NCI-H2107 (cell line): ENCODE measurements around the gene TMEM200B.
"Not testable (repeated sequence)": the region's sequence is repeated elsewhere in the genome, so short reads cannot be mapped to it uniquely, and the experiment has no call there.

ENCODE experiments used
- DNase-seq: peaks from one replicate; lab custom pipeline; 2025; lab: John Stamatoyannopoulos, UW

TMEM200B gene

GRCh38 chr1:29133861-29134694 is 10.4 kb upstream of the TMEM200B start:
- DNase-seq: no peak

- DNase-seq: not testable (repeated sequence)
Observed at GRCh38 chr1:29131056-29131455, 7.4 kb upstream of the TMEM200B start.

GRCh38 chr1:29129916-29130315 is 6.2 kb upstream of the TMEM200B start:
- no peak for DNase-seq

- DNase-seq: no peak
Observed at GRCh38 chr1:29128739-29129138, 5.0 kb upstream of the TMEM200B start.

- DNase-seq: no peak
Observed at GRCh38 chr1:29126198-29126597, 2.5 kb upstream of the TMEM200B start.

GRCh38 chr1:29125788-29126187 is 2.1 kb upstream of the TMEM200B start:
- DNase-seq: no peak

GRCh38 chr1:29125237-29125641 is 1.5 kb upstream of the TMEM200B start:
- no peak for DNase-seq

- no peak for DNase-seq
Observed at GRCh38 chr1:29124366-29125236, 898 bp upstream of the TMEM200B start.

- DNase-seq: no peak
Observed at GRCh38 chr1:29123053-29123886, 433 bp downstream of the TMEM200B start.

GRCh38 chr1:29122682-29123052 is 1.0 kb downstream of the TMEM200B start:
- DNase-seq: no peak

GRCh38 chr1:29121936-29122681 is 1.6 kb downstream of the TMEM200B start:
- no peak for DNase-seq

GRCh38 chr1:29121516-29121935 is 2.2 kb downstream of the TMEM200B start:
- no peak for DNase-seq

- no peak for DNase-seq
Observed at GRCh38 chr1:29120947-29121485, 2.7 kb downstream of the TMEM200B start.

GRCh38 chr1:29120367-29120766 is 3.3 kb downstream of the TMEM200B start:
- no peak for DNase-seq

- no peak for DNase-seq
Observed at GRCh38 chr1:29119121-29119929, 4.4 kb downstream of the TMEM200B start.

- no peak for DNase-seq
Observed at GRCh38 chr1:29117381-29117780, 6.3 kb downstream of the TMEM200B start.

GRCh38 chr1:29114654-29115053 is 9.0 kb downstream of the TMEM200B start:
- DNase-seq: no peak

- DNase-seq: no peak
Observed at GRCh38 chr1:29113413-29114117, 10.1 kb downstream of the TMEM200B start.

GRCh38 chr1:29112705-29113412 is 10.8 kb downstream of the TMEM200B start:
- DNase-seq: no peak
